ENCODE data around the gene NTM. TPM values are rescaled to one million over a fixed set of nuclear protein-coding genes. Genes with fewer than 3 reads are reported as not detected.

Gene NTM
- total RNA-seq, 1 experiment from 2014 or later: 9.9 TPM

GRCh38 chr11:131345406-131345805 lies 25.0 kb upstream of the NTM start:
- Mint-ChIP-seq H3K27me3 (ENCODE audit: low read depth) (peaks cover 1% of the 10 kb centered on the region; the same call in 1 of the 2 replicates), H3K27ac (no peak overlapping the region), H3K4me3 (no peak overlapping the region), H3K36me3 (ENCODE audit: insufficient read depth in 1 of 3, low read depth in 3 of 3) (peaks cover 4 to 6% (median 6%) of the 10 kb centered on the region in 3 experiments; a peak in 5 of 7 replicates), H3K9me3 (peaks cover 0 to 2% of the 10 kb centered on the region in 2 experiments; a peak in 1 of 5 replicates), H3K4me1 (no peaks in the 10 kb centered on the region)
- Histone ChIP-seq H3K4me2 (ENCODE audit: insufficient read depth, insufficient read length, low read length) (no peak overlapping the region), H3K9ac (ENCODE audit: extremely low read depth, insufficient read length, low read length) (no peak overlapping the region), H3K14ac (ENCODE audit: insufficient read depth, low read length) (no peak overlapping the region), H3T11ph (ENCODE audit: low read length) (no peak overlapping the region), H4K91ac (ENCODE audit: insufficient read length, low read depth, low read length) (no peak overlapping the region), H3K23ac (ENCODE audit: insufficient read length, low read depth, low read length) (no peak overlapping the region), H2AFZ (ENCODE audit: low read length) (no peak overlapping the region), H4K5ac (ENCODE audit: insufficient read length, low read depth, low read length) (no peak overlapping the region), H2BK20ac (ENCODE audit: low read depth, low read length, poor library complexity, severe bottlenecking) (no peak overlapping the region), H4K20me1 (ENCODE audit: control insufficient read depth, insufficient read depth, insufficient read length) (no peaks in the 10 kb centered on the region), H2BK12ac (ENCODE audit: insufficient read length, low read depth, low read length) (no peak overlapping the region), H3K18ac (ENCODE audit: insufficient read length, low read depth, low read length) (no peak overlapping the region), H3K23me2 (ENCODE audit: insufficient read length, low read depth, low read length, poor library complexity, severe bottlenecking) (no peaks in the 10 kb centered on the region), H3K27ac (ENCODE audit: insufficient read length, low read depth, low read length) (no peak overlapping the region), H4K8ac (replicated peaks; ENCODE audit: insufficient read length, low read depth, low read length) (no peak overlapping the region), H3K56ac (ENCODE audit: insufficient read length, low read depth, low read length) (no peak overlapping the region), H3K4me1 (ENCODE audit: insufficient read depth, low read length) (no peaks in the 10 kb centered on the region), H3K79me2 (ENCODE audit: insufficient read depth, low read length) (no peaks in the 10 kb centered on the region; the same call in 1 of the 2 replicates), H3K79me1 (ENCODE audit: insufficient read depth, low read depth, low read length, poor library complexity, severe bottlenecking) (no peaks in the 10 kb centered on the region), H3K9me3 (ENCODE audit: control insufficient read depth, low read depth, low read length) (no peaks in the 10 kb centered on the region), H2BK5ac (ENCODE audit: insufficient read length, low read length) (no peak overlapping the region), H2BK15ac (ENCODE audit: low read depth, low read length) (no peak overlapping the region), H2AK5ac (ENCODE audit: insufficient read length, low read length) (no peak overlapping the region), H3K4ac (ENCODE audit: low read depth, low read length) (no peak overlapping the region), H3K27me3 (ENCODE audit: insufficient read depth, low read length) (no peaks in the 10 kb centered on the region), H2BK120ac (ENCODE audit: low read depth, low read length, poor library complexity, severe bottlenecking) (no peak overlapping the region)
- no peak for DNase-seq
- TF ChIP-seq, protein P1, sequence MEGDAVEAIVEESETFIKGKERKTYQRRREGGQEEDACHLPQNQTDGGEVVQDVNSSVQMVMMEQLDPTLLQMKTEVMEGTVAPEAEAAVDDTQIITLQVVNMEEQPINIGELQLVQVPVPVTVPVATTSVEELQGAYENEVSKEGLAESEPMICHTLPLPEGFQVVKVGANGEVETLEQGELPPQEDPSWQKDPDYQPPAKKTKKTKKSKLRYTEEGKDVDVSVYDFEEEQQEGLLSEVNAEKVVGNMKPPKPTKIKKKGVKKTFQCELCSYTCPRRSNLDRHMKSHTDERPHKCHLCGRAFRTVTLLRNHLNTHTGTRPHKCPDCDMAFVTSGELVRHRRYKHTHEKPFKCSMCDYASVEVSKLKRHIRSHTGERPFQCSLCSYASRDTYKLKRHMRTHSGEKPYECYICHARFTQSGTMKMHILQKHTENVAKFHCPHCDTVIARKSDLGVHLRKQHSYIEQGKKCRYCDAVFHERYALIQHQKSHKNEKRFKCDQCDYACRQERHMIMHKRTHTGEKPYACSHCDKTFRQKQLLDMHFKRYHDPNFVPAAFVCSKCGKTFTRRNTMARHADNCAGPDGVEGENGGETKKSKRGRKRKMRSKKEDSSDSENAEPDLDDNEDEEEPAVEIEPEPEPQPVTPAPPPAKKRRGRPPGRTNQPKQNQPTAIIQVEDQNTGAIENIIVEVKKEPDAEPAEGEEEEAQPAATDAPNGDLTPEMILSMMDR (conservative IDR thresholded peaks at IDR 0.05): no peak
- no CpG with 5 or more reads among the region's 3 CpGs for WGBS (ENCODE audit: extremely low coverage, insufficient read length, low lambda C conversion rate)
